DOHH2 (cell line): Measurements from ENCODE around the gene SPTBN4.

Source experiments
- CTCF ChIP-seq: fragments of 200-600 bp; sonication (generic); IDR thresholded peaks from one replicate; pipeline ENCODE4 v1.5.1; 2014; ENCODE audit warnings: antibody characterized with exemption, mild to moderate bottlenecking, low read depth, low read length; ENCODE audit not compliant: poor library complexity, severe bottlenecking
- EZH2phosphoT487 ChIP-seq: fragments of 200-600 bp; sonication (generic); IDR thresholded peaks from 2 replicates; pipeline ENCODE4 v1.6.1; 2017; ENCODE audit warnings: borderline replicate concordance, mild to moderate bottlenecking, antibody characterized with exemption, low read length, moderate library complexity, mixed read lengths

- no peak for TF ChIP-seq CTCF
- TF ChIP-seq EZH2phosphoT487 = no peak
These were observed 95.1 kb downstream of the SPTBN4 start for GRCh38 chr19:40561947-40562346.
